ENCODE data around the gene TP63.

Gene TP63

GRCh38 chr3:189849262-189849661 is 218.1 kb downstream of the TP63 start:
- TF ChIP-seq CTCF (IDR thresholded peaks at IDR 0.05; ENCODE audit: control extremely low read depth, extremely low read depth, low read depth, missing control alignments) = no peak
- CTCF ChIA-PET = no interaction called here
- POLR2A ChIA-PET = no interaction called here
- DNase-seq (ENCODE audit: extremely low spot score) = no peak

- ChIA-PET CTCF (no interaction called here), POLR2A (no interaction called here)
- no peak for TF ChIP-seq CTCF (IDR thresholded peaks at IDR 0.05; ENCODE audit: control extremely low read depth, extremely low read depth, low read depth, missing control alignments)
- DNase-seq (ENCODE audit: extremely low spot score) = no peak
These were observed 220.5 kb downstream of the TP63 start for GRCh38 chr3:189851682-189852081.

- ChIA-PET CTCF (interaction anchor here (1.4 kb wide), 1 partner anchor 13 kb away, joined by 3 read pairs; no protein-coding TSS in a partner anchor), POLR2A (no interaction called here)
- TF ChIP-seq CTCF (IDR thresholded peaks at IDR 0.05; ENCODE audit: control extremely low read depth, extremely low read depth, low read depth, missing control alignments) = no peak
- DNase-seq (ENCODE audit: extremely low spot score) = no peak
These were observed 222.7 kb downstream of the TP63 start for GRCh38 chr3:189853906-189854305.

GRCh38 chr3:189860296-189860695 is 229.1 kb downstream of the TP63 start:
- TF ChIP-seq CTCF (IDR thresholded peaks at IDR 0.05; ENCODE audit: control extremely low read depth, extremely low read depth, low read depth, missing control alignments) = no peak
- POLR2A ChIA-PET = no interaction called here
- DNase-seq (ENCODE audit: extremely low spot score) = no peak
- CTCF ChIA-PET = no interaction called here

GRCh38 chr3:189862385-189862998 is 231.3 kb downstream of the TP63 start:
- DNase-seq (ENCODE audit: extremely low spot score) = no peak
- TF ChIP-seq CTCF (IDR thresholded peaks at IDR 0.05; ENCODE audit: control extremely low read depth, extremely low read depth, low read depth, missing control alignments) = no peak
- ChIA-PET CTCF (interaction anchor here (1.5 to 1.6 kb wide), 3 partner anchors 9 to 12 kb away, joined by 3 to 7 read pairs (median 4); no protein-coding TSS in a partner anchor), POLR2A (no interaction called here)

GRCh38 chr3:189863031-189863430 is 231.8 kb downstream of the TP63 start:
- TF ChIP-seq CTCF (IDR thresholded peaks at IDR 0.05; ENCODE audit: control extremely low read depth, extremely low read depth, low read depth, missing control alignments) = no peak
- ChIA-PET POLR2A (no interaction called here), CTCF (interaction anchor here (1.0 to 1.6 kb wide), 3 partner anchors 9 to 30 kb away, joined by 3 to 4 read pairs (median 3); no protein-coding TSS in a partner anchor)
- DNase-seq (ENCODE audit: extremely low spot score) = no peak

All from GM10248 (cell line).